Kidney (tissue), 14 donors: ENCODE measurements around the gene C10orf90. TPM values are rescaled to one million over a fixed set of nuclear protein-coding genes. Genes with fewer than 3 reads are reported as not detected.

Source experiments
- DNase-seq, 5 donors: peaks; one replicate each; pipeline ENCODE4 v3.0.0-alpha.2; 2013 to 2020
- FAIRE-seq: peaks from 2 replicates; lab custom pipeline; 2012; peaks lifted over from hg19 to GRCh38; lab: Jason Lieb, UNC
- H3K27ac ChIP-seq, 2 donors: one replicate each; pipeline ENCODE4 v1.7.0; 2013; ENCODE audit warnings: low read depth in 2 of 2, low read length in 2 of 2, inconsistent platforms in 1 of 2
- H3K27me3 ChIP-seq: one replicate; pipeline ENCODE4 v1.7.1; 2013; ENCODE audit warnings: low read length, inconsistent platforms; ENCODE audit not compliant: control insufficient read depth, insufficient read depth
- H3K36me3 ChIP-seq, 3 donors: one replicate each; pipeline versions ENCODE4 v1.7.0 to v1.7.1; 2013; ENCODE audit warnings: low read length in 3 of 3, control low read depth in 1 of 3, inconsistent platforms in 1 of 3; ENCODE audit not compliant: insufficient read depth in 3 of 3, control insufficient read depth in 2 of 3
- H3K4me1 ChIP-seq, 3 donors: one replicate each; pipeline versions ENCODE4 v1.7.0 to v1.7.1; 2013; ENCODE audit warnings: low read length in 3 of 3, inconsistent platforms in 1 of 3, low read depth in 1 of 3; ENCODE audit not compliant: control insufficient read depth in 2 of 3, insufficient read depth in 2 of 3
- H3K4me3 ChIP-seq, 3 donors: one replicate each; pipeline versions ENCODE4 v1.7.0 to v1.8.1; 2013; ENCODE audit warnings: low read length in 3 of 3, control low read depth in 1 of 3, inconsistent platforms in 1 of 3
- H3K9ac ChIP-seq, 3 donors: one replicate each; pipeline versions ENCODE4 v1.7.0 to v1.7.1; 2013; ENCODE audit warnings: low read length in 3 of 3, control low read depth in 1 of 3, inconsistent platforms in 1 of 3
- H3K9me3 ChIP-seq, 3 donors: one replicate each; pipeline versions ENCODE4 v1.7.0 to v1.7.1; 2013; ENCODE audit warnings: low read length in 3 of 3, control low read depth in 1 of 3, inconsistent platforms in 1 of 3; ENCODE audit not compliant: control insufficient read depth in 2 of 3, insufficient read depth in 1 of 3
- CTCF ChIP-seq: IDR thresholded peaks from 3 replicates; pipeline ENCODE4 v1.5.1; 2012; ENCODE audit warnings: mild to moderate bottlenecking, moderate library complexity, borderline replicate concordance; ENCODE audit not compliant: insufficient read depth; ENCODE audit errors: extremely low read depth
- intact Hi-C: fragments of 100-400 bp; cut with DNase I; formaldehyde crosslinking; loops from one replicate; pipeline ENCODE4 v1.11.1; 2022
- polyA plus RNA-seq: library from polyadenylated mRNA; stranded (reverse); fragments of 350-450 nt; fragmentation: Illumina TruSeq; extraction: RNeasy Lipid Tissue Mini Kit (QIAGEN cat#74804); gene quantifications from one replicate; pipeline ENCODE4 v1.2.3, GENCODE V29; 2014; ENCODE audit warnings: low read depth, low replicate concordance; ENCODE audit not compliant: insufficient read depth
- total RNA-seq: library from RNA; stranded (reverse); fragmentation: NEBNext Ultra II Directional; extraction: Animal tissue kit (Norgen Biotek cat#: 25700); gene quantifications from one replicate; pipeline ENCODE4 v1.2.1, GENCODE V29; 2021
- donor health status: control.
- donor health status: control.
- donor health status: control.
- donor health status: control.
- donor health status: control.
- donor health status: DM: yes; HTN: yes; CAD: no.
- donor health status: Normal renal cell carcinoma (clear cell type).

Gene C10orf90
- total and polyA plus RNA-seq, 2 donors from 2014 or later = 0.30 TPM; not detected in 1

DNA sequence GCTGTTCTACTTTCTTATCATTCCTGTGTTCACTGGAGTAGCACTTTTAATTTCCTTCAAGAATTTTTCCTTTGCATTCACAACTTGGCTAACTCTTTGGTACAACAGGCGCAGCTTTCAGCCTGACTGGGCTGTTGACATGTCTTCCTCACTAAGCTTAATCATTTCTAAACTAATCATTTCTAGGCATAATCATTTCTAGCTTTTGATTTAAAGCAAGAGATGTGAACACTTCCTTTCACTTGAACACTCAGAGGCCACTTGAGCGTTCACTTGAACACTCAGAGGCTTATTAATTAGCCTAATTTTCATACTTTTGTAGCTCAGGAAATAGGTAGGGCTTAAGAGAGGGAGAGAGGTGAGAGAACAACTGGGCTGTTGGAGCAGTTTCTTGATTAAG lies 15.9 kb downstream of the C10orf90 start:
- DNase-seq (peak in 2 of 5 donors; percentile 36 to 42), FAIRE-seq (no peak)
- Histone ChIP-seq H3K4me1 (no peaks in the 10 kb centered on the region), H3K9ac (no peak overlapping the region), H3K4me3 (no peak overlapping the region), H3K27me3 (no peaks in the 10 kb centered on the region), H3K9me3 (no peaks in the 10 kb centered on the region), H3K27ac (no peak overlapping the region), H3K36me3 (no peaks in the 10 kb centered on the region)
- no peak for TF ChIP-seq CTCF
- intact Hi-C loops = no loop called here

- Histone ChIP-seq H3K9me3 (no peaks in the 10 kb centered on the region), H3K27ac (no peak overlapping the region), H3K4me1 (no peaks in the 10 kb centered on the region), H3K4me3 (no peak overlapping the region), H3K9ac (no peak overlapping the region), H3K27me3 (no peaks in the 10 kb centered on the region), H3K36me3 (no peaks in the 10 kb centered on the region)
- no peak for TF ChIP-seq CTCF
- FAIRE-seq (no peak), DNase-seq (no peak)
- intact Hi-C loops = no loop called here
These were observed 19.0 kb downstream of the C10orf90 start for GRCh38 chr10:126651467-126651866.

DNA sequence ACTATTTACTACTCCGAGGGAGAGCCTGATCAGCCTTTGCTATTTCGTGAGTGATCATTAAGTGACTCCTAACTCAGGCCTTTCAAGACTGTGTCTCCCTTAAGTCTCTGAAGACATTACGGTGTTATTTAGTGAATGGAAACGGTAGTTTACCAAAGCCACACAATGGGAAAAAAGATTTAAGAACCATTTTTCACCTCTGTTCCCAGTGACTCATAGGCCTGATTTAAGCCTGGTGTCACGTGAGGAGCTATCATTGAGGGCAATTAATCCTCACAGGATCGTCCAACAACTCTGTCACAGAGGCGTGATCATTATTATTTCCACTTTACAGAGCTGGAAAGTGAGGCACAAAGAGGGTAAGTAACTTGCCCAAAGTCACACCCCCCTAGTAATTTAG lies 20.3 kb downstream of the C10orf90 start:
- no peak overlapping the region for H3K4me3 ChIP-seq
- no peak overlapping the region for H3K27ac ChIP-seq
- no peaks in the 10 kb centered on the region for H3K27me3 ChIP-seq
- TF ChIP-seq CTCF = no peak
- DNase-seq (no peak), FAIRE-seq (no peak)
- no peaks in the 10 kb centered on the region for H3K9me3 ChIP-seq
- no peak overlapping the region for H3K9ac ChIP-seq
- no peaks in the 10 kb centered on the region for H3K4me1 ChIP-seq
- no peaks in the 10 kb centered on the region for H3K36me3 ChIP-seq
- intact Hi-C loops = no loop called here

DNA sequence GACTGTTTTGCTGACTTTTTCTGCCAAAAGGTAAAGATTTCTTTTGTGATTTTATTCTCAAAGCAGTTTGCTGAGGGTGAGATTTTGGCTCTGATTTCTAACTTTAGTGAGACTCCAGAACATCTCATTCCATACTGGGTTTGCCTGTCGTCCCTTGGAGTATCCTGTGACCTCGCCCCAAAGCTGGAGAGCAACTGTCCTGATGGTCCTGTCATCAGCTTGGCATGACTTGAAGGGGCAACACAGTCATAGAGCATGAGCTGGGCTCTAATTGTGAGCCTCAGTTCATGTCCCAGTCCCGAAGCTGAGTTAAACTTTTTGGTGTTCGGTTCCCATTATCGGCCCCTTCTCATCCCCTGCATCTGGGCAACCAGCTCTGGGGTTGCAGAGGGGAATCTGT lies 23.4 kb downstream of the C10orf90 start:
- TF ChIP-seq CTCF = no peak
- Histone ChIP-seq H3K27ac (no peak overlapping the region), H3K4me1 (no peaks in the 10 kb centered on the region), H3K27me3 (no peaks in the 10 kb centered on the region), H3K9ac (no peak overlapping the region), H3K9me3 (no peaks in the 10 kb centered on the region), H3K36me3 (no peaks in the 10 kb centered on the region), H3K4me3 (no peak overlapping the region)
- DNase-seq (no peak), FAIRE-seq (no peak)
- intact Hi-C loops = no loop called here
